Stimulated activated CD4-positive, alpha-beta T cell treated with anti-CD3 and anti-CD28 coated beads, TNF-alpha, amount 100 ng/mL, for 4 hours (primary cell): Measurements from ENCODE around the gene DNPH1.
A peak's percentile ranks its signal among the peaks of the same experiment; 100 is the strongest.

Source experiments
- DNase-seq, 3 experiments: peaks; one replicate each; pipeline ENCODE4 v3.0.0-alpha.2; 2020; ENCODE audit warnings: low read depth in 3 of 3

Gene DNPH1, protein sequence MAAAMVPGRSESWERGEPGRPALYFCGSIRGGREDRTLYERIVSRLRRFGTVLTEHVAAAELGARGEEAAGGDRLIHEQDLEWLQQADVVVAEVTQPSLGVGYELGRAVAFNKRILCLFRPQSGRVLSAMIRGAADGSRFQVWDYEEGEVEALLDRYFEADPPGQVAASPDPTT

DNA sequence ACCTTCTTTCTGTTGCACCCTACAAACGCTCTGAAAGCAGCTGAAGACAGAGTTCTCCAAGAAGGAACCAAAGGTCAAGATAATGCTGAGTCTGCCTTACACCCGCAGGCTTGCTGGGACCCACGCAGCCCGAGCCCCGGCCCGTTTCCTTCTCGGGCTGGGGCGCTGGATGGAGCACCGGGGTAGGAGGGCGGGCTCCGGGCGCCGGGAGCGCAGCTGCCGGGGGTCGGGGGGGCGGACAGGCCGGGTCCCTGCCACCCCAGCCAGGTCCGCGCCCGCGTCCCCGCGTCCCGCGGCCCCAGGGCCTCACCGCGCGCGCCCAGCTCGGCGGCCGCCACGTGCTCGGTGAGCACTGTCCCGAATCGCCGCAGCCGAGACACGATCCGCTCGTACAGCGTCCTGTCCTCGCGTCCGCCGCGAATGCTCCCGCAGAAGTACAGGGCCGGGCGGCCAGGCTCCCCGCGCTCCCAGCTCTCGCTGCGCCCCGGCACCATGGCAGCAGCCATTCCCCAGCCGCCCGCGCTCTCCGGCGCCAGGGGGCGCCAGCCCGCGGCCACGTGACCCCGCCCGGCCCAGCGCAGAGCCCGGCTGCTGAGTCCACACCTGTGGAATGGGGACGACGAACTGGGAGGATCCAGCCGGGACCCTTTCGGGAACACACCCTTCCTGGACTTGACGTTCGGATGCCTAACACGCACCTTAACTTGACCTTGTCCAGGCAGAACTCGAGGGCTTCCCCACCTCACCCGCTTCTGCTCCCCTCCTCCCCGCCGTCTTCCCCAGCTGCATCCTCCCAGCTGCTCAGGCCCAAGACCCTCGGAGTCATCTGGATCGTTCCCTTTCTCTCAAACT lies at the start of gene DNPH1:
Gene DNPH1, minus strand, starts transcription at position 531 of the 852 bp plus-strand sequence. Its CDS starts 25 bp downstream, at position 506.
- DNase-seq, result peak; percentile 61 to 80 (median 68)

DNA sequence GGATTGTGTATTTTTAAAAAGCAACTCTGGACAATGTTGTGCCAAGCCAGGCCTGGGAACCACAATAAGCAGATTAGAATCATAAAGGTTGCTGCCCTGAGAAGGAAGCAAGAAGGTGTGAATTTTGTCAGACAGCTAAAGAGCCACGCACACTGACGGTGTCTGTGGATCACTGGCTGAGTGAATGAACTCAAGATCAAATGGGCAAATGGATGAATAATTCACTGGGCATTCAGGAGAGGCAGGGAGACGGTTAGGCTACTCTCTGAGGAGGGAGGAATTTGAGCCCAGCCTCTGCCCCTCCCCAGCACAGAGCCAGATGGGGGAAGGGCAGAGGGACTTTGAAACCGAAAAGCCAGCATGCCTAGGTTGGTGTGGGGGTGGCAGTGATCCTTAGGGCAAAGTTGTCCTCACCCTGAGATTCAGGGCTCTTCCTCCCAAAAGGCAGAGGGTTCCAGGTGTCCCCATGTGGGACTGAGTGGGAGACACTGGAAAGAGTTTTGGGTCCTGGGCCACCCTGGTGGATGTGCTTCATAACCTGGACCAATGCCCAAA lies 49.3 kb upstream of the DNPH1 start:
- no peak for DNase-seq

DNA sequence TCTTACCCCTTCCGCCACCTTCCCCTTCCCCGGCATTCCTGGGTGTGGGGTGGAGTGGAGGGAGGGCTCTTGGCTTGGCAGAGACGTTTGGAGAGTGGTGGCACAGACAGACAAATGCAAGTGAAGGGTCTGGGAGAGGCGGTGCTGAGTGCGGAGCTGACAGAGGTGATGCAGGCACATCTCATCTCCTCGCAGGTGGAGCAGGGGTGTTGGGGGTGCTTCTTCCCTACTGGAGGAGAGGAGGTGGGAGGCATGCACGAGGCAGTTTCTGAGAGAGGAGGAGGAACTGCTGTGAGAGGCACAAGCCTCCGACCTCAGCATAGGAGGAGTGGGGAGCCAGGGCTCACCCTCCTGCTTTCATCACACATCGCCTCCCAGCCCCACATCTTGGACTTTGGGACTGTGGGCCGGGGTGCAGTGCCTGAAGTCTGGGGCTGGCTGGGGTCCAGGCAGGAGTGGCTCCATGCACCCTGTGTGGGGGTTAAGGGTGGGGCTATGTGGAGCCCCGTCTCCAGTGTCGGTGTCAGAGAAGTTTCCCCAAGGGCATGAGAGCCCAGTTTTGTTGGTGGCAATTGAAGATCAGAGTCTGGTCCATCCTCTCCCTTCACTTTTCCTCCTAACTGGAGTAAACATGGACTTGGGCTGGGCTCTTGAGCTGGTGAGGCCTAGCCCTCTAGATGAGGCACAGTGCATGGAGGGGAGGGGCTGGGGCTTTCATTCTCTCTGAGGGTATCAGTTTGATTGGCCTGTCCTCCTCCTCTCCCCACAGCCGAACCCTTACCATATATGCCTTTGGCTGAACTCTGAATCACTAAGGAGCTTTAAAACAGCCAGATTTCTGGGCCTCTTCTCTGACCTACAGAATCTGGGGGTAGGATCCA lies 48.6 kb upstream of the DNPH1 start:
- no peak for DNase-seq

DNA sequence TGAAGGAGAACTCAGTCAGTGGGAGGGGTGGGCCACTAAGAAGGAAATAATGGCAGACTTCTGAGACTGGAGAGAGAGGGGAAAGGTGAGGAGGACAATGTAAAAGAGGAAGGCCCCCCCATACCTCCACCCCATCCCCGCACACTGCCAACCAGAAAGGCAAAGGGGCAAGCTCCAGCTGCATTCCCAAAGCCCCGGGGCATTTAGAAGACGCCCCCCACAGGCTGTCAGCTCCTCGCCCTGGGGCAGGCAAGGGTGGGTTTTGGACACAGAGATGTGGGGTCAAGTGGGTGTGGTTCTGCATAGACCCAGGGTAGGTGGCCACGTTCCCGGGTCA lies 48.0 kb upstream of the DNPH1 start:
- no peak for DNase-seq

DNA sequence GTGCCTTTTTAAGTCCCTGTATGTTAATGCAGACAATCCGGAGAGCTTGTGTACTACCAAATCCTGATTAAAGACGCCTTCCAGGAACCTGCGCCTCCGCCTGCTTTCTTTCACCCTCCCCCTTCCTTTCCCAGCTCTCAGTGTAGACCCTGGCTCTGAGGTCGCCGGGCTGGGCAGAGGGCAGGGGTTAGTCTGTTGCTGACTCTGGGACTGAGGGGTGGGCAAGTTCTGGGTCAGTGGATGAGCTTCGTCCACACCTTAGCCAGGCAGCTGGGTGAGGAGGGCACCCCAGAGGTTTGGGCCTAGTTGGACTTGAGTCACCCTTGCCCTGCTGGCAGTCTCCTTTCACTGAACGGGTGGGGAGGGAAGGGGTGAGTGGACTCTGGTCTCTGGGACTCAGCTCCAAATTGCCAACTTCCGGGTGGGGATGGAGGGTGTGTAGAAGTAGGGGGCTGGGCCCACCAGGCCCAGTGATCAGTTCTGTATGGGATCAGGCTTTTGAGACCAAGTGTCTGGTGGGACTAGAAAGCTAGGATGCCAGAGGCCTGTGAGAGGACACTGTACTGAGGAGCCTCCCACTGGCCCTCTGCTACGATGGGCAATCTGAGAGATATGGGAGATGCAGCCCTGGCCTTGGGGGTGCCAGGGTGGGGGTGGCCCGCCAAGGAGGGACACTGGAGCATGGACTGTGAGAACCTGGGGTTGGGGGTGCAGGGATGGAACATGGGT lies 47.5 kb upstream of the DNPH1 start:
- DNase-seq, result no peak

DNA sequence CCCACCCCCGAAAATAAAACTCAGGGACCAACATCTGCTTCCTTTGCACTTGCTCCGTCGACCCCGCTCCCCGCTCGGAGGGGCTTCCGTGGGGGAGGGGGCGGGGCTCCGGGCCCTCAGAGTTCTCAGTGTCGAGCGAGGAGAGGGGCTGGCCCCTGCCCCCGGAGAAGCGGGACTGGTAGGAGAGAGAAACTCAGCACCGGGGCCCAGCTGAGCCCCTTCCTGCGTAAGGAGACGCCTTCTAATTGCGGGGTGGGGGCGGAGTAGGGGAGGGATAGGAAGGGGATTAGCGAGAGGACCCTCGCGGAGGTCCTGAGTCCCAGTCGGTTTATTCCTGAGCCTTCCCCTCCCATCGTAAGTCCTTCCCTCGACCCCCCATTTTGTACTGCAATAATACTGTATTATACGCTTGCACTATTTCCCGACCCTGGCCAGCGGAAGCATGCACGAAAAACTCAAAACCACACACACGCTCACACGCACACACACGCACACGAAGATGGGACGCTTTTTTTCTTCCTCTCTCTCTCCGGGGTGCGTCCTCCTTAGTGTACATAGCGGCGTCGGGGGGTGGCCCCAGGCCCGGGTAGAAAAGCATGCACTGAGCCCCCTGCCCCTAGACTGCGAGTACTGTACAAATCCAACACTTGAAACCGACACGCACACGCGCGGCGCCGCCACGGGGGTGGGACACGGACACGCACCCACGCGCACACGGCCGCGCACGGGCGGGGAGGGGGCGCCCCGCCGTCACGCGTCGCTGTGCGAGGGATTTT lies 46.7 kb upstream of the DNPH1 start:
- no peak for DNase-seq

DNA sequence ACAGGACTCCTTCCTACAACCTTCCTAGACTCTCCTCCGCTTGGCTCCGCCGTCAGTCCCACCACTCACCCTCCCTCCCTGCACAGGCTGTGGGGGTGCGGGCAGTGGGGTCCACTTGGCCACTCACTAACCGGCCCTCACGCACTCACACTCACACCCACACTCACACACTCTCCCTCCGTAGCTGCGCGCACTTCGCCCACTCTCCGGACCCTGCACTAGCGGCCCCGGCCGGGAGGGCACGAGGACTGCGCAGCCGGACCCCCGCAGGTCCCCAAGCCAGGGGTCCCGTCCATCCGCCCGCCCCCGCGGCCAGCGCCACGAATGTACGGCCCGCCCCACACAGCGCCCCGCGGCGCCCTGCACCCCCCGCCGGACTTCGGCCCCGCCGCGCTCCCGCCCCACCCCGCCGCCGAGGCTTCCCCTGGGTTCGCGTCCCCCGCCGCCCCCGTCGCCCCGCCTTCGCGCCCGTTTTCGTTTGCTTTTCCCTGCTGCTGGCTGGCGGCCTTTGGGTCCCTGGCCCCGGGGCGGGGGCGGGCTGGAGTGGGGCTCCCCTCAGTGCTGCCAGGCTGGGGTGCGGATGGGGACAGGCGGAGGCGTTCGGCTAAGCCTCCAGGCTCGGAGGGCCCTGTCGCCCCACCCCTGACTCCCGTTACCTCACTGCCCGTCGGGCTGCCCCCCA lies 45.8 kb upstream of the DNPH1 start:
- peak in 1 of 3 experiments; percentile 20 for DNase-seq

DNA sequence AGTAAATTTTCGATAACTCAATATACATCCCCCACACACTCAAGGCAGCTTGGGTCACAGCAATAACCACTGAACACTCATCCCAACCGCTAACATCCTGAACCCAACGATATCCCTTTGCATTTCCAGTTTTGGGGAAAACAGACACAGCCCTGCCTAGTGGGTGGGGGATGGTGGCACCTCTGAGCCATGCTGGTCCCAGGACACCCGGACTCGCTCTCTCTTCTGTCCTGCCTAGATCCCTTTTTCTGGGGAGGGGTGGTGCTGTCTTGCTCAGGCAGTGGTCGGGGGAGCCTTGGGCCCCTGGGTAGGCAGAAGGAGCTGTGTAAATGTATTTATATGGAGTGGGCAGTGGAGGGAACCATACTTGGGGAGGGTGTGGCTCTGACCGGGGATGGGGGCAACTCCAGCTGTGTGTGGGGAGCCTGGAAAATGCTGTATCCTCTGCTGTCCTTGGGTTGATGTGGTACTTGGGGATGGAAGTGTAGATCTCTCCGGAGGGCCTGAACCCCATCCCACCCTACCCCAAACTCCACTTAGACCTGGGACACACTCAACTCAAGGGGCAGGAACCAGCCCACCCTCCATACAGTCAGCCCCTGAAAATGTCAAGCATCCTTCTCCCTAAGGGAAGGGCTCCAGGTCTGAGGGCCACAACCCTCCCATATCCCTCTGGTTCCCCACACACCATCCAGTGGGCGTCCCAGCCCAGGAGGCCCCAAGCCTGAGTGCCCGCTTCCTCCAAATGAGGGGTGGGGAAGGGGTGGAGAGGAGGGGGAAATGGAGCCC lies 45.0 kb upstream of the DNPH1 start:
- DNase-seq, result no peak

DNA sequence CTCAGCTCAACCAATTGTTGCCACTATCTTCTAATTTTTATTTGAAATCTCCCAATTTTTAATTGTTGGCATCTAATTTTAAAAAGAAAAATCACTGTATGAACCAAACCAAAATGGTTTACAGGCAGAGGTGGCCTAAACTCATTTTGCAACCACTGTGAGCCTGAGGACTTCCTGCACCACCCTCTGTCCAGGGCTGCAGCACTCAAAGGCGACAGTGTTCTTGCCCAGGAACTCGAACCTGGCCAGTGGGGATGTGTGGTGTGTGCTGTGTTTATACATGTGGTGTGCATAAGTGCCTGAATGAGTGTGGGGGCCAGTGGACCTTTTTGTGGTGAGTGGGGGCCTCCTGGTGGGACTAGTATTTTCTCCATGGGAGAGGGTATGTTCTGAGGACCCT lies 44.4 kb upstream of the DNPH1 start:
- DNase-seq, result no peak

DNA sequence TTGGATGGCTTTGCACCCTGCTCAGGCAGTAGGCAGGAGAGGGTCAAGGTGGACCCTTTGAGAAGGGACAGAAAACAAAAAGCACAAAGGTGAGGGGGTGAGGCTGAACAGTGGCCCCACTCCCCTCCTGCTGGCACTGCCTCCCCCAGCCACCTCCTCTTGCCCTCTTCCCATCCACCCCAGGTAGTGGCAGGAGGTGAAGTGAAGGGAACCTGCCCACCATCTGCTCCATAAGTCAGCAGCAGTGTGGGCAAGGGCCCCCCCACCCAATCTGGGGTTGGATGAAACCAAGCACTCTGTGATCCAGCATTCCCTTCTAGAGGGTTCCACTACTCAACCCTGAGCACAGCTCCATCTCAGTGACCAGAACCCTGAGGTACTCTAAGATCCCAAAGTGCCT lies 42.7 kb upstream of the DNPH1 start:
- no peak for DNase-seq

DNA sequence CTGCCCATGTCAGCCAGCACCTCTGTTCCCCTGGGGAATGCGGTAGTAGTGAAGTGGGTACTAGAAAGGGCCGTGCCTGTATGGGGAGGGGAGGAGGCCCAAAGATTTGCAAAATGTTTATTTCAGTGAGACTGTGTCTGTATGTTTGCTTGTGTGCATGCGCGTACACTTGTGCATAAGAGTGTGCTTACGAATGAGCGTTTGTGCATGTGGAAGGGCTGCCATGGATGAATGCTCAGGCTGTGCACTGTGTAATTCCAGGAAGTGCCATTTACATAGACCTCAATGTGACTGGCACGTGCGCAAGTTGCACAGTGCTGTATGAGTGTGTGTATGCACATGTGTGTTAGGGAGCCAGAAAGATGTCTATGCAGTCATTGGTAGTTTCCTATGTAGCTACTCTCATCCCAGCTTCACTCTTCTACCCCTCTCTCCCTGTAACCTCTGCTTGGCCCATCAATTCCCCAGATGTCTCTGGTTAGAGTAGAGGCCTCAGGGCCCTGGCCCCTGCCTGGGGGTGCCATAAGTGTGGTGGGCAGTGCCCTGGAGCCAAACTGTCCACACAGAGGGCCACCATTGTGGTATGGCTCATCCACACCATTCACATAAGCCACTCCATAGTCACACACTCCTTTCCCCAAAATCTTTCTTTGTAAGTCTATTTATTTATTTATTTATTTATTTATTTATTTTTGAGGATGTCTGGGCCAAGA lies 42.0 kb upstream of the DNPH1 start:
- DNase-seq, result no peak

DNA sequence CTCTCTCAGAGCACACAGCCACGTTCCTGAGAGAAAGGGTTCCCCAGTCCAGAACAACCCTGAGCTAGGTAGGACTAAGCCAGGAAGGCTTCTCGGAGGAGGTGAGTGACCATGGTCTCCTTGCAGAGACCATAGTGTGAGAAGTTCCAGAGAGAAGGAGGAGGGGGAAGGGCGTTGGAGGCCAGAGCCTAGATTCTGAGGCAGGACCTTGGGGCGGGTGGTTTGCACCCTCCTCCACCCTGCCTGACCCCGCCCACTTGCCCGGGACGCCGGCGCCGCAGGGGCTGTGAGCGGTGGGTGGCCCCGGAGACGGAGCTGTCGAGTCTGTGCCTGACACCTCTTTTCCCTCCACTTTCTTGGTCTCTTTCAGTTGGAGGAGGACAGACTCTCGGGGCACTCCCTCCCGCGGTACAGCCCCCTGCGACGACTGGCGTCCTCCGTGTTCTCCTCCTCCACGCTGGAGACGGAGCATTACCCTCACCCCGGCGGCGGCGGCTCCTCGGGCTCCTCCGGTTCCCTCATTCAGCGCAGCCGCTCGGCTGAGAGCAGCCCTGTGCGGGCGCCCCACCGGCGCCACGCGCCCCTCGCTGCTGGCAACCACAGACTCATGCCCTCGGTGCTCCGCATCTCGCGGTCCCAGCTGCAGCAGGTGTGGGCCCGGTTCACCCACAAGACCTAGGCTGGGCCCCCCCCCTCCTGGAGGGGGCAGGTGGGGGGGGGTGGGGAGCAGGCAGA lies 40.2 kb upstream of the DNPH1 start:
- DNase-seq, result peak in 2 of 3 experiments; percentile 23 to 41

DNA sequence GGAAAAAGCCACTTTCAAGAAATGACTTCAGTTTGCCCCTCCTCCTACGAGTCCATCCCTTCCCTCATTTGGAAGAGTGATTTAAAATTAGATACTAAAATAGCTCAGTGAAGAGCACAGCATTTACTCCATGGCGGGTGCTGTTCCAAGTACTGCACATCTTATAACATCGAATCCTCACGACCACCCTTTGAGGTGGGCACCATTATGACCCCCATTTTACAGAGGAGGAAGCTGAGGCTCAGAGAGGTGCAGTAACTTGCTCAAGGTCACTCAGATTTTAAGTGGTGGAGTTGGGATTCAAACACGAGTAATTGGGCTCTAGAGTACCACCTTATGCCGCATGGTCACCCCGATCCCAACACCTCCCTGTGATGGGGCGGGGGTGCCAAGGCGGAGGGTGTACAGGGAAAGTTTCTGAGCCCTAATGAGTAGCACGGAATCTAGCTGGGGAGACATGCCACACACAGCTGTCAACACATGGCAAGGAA lies 39.5 kb upstream of the DNPH1 start:
- no peak for DNase-seq

DNA sequence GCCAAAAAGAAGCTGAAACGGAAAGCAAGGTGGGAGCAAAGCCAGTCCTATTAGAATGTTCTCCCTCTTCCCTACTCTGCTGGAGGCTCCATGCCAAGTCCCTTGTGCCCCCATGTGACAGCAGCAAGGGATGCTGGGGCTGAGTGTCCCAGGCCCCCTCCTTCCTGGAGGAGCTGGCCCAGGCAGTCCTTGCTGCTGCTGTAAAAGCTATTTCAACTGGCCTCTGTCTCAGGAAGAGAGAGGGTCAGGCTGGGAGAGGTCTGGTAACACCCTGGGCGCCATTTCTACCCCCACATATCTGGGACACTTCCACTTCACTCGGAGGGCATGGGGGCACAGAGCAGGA lies 39.0 kb upstream of the DNPH1 start:
- DNase-seq, result no peak

DNA sequence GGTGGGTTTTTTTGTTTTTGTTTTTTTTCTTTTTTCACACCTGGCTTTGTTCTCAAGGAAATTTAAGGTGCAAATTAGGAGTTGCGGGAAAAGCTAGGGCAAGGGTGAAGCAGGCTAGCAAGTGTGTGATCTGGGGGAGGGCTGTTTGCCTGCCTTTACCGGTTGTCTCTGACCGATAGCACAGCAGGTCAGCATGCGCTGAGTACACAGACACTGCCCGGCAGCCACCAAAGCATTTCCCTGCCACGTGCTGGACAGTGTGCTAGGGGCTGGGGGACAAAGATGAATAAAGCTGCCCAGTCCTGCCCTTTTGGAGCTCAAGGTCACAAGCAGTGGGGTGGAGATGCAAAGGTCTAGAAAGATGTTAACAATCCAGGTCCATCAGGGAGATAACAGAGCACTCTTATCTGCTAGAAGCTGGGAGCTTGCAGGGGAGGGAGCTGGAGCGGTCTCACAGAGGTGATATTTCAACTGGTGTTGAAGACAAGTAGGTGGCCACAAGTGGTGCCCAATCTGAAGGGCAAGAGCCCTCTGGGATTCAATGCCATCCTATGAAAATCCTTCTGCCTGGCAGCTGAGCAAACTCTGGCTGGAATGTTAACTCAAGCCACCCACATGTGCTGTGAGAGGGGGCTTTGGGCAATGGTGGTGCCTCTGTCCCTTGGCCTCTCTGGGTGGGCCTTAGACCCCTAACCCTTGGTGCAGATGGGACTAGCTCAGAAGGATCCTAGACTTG lies 38.5 kb upstream of the DNPH1 start:
- DNase-seq, result no peak

DNA sequence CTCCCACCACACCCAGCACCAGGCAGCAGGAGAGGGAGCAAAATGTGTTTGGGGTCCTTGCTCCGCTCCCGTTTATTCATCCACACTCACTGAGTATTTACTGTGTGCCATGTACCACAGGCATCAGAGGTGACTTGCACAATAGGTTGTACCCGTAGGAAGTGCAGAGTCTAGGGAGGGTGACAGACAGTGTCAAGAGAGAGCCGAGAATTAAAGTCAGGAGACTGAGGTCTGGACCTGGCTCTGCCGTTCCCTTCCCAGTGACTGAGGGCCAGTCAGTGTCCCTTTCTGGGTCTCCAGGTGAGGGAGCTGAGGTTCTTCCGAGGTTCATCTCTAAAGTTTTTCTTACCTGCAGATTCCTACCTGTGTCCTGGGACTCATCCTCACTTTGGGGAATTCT lies 36.3 kb upstream of the DNPH1 start:
- DNase-seq, result no peak

DNA sequence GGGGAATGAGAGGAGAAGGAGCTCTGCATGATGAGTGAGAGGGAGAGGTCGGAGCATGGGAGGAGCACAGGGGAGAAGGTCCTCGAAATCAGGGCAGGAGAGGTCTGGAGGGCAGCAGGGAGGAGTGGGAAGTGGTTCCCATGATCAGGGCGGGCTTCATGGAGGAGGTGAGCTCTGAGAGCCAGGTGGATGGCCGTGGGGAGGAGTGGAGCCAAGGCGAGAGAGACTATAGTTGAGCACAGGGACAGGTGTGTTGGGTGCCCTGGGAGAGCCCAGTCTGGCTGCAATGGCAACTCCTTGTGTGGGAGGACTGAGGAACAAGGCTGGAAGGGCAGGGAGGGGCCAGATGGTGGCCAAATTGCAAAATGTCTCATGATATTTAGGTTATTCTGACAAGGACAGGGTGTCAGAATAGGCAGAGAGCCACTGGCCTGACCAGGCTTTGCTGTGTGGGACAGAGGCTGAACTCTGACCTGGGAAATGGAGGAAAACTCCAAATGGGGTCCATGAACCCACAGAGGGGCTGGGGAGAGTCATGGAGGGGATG lies 35.4 kb upstream of the DNPH1 start:
- no peak for DNase-seq
